ENCODE data around the gene MYB. TPM values are rescaled to one million over a fixed set of nuclear protein-coding genes. Genes with fewer than 3 reads are reported as not detected.

Gene MYB
- total RNA-seq, 1 experiment from 2014 or later, result 3.7 TPM

DNA sequence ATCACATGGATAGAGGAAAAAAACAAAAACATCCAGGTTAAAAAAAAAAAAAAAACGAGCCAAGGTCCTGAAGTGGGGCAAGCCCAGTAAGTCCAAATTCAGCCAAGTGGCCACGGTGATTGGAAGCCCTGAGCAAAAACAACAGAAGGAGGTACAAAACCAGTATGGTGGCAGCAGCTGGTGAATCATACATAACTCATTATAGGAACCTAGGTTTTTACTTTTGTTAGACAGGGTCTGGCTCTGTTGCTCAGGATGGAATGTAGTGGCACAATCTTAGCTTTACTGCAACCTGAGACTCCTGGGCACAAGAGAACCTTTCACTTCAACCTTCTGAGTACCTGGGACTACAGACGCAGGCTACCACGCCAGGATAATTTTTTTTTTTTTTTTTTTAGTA, 22.7 kb upstream of the MYB start:
- no TSS peak for BruUV-seq (replicated peaks)
- DNase-seq (ENCODE audit: low read depth, low spot score), result no peak
- Histone ChIP-seq H3K9me2 (ENCODE audit: insufficient read depth) (no peaks in the 10 kb centered on the region), H3K4me3 (replicated peaks in 1 of 2; ENCODE audit: low read depth in 1 of 2, low read length in 2 of 2) (no peak overlapping the region), H3K27me3 (ENCODE audit: insufficient read depth, low read length) (no peaks in the 10 kb centered on the region), H3K4me2 (ENCODE audit: low read length) (no peak overlapping the region), H3K9me3 (ENCODE audit: control insufficient read depth in 1 of 2, insufficient read depth in 1 of 2, low read depth in 1 of 2, low read length in 2 of 2) (no peaks in the 10 kb centered on the region), H3K79me2 (ENCODE audit: insufficient read depth, low read length) (no peaks in the 10 kb centered on the region), H4K20me1 (ENCODE audit: insufficient read depth) (no peaks in the 10 kb centered on the region), H2AFZ (ENCODE audit: low read depth, low read length, poor library complexity, severe bottlenecking) (no peak overlapping the region), H3K4me1 (ENCODE audit: control insufficient read depth in 1 of 2, insufficient read depth in 2 of 2, low read length in 2 of 2) (peaks cover 0 to 6% of the 10 kb centered on the region in 2 experiments; a peak in 2 of 4 replicates), H3K27ac (ENCODE audit: low read depth, low read length) (no peak overlapping the region), H3K9ac (ENCODE audit: low read length) (no peak overlapping the region), H3K36me3 (ENCODE audit: control insufficient read depth in 1 of 2, insufficient read depth in 2 of 2, low read length in 2 of 2) (no peaks in the 10 kb centered on the region)
- intact Hi-C loops (cut with micrococcal nuclease), result no loop called here
- CTCF ChIA-PET, result no interaction called here
- TF ChIP-seq YY1 (IDR thresholded peaks at IDR 0.05; ENCODE audit: extremely low read depth, insufficient replicate concordance, low read depth, low read length) (no peak), EZH2phosphoT487 (IDR thresholded peaks at IDR 0.05; ENCODE audit: borderline replicate concordance) (no peak), ZFX (IDR thresholded peaks at IDR 0.05) (no peak), EGR1 (IDR thresholded peaks at IDR 0.05; ENCODE audit: low read depth) (no peak), POLR2A (IDR thresholded peaks at IDR 0.05; ENCODE audit: borderline replicate concordance, extremely low read depth, insufficient read depth, insufficient read length) (no peak), JUND (IDR thresholded peaks at IDR 0.05) (no peak), RAD21 (IDR thresholded peaks at IDR 0.05; ENCODE audit: low read depth) (no peak), POLR2AphosphoS5 (IDR thresholded peaks at IDR 0.05; ENCODE audit: low read depth, low read length) (no peak), TCF7L2 (IDR thresholded peaks at IDR 0.05; ENCODE audit: borderline replicate concordance, extremely low read depth, insufficient read depth, insufficient read length) (no peak), ELF1 (IDR thresholded peaks at IDR 0.05; ENCODE audit: borderline replicate concordance, low read depth) (no peak), CEBPB (IDR thresholded peaks at IDR 0.05; ENCODE audit: low read depth) (no peak), CBX3 (IDR thresholded peaks at IDR 0.05; ENCODE audit: low read depth) (no peak), SP1 (IDR thresholded peaks at IDR 0.05; ENCODE audit: low read depth) (no peak), EZH2 (IDR thresholded peaks at IDR 0.05) (no peak)
- TF ChIP-seq, protein P1, sequence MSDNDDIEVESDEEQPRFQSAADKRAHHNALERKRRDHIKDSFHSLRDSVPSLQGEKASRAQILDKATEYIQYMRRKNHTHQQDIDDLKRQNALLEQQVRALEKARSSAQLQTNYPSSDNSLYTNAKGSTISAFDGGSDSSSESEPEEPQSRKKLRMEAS (IDR thresholded peaks at IDR 0.05), result no peak
- TF ChIP-seq, protein P2, sequence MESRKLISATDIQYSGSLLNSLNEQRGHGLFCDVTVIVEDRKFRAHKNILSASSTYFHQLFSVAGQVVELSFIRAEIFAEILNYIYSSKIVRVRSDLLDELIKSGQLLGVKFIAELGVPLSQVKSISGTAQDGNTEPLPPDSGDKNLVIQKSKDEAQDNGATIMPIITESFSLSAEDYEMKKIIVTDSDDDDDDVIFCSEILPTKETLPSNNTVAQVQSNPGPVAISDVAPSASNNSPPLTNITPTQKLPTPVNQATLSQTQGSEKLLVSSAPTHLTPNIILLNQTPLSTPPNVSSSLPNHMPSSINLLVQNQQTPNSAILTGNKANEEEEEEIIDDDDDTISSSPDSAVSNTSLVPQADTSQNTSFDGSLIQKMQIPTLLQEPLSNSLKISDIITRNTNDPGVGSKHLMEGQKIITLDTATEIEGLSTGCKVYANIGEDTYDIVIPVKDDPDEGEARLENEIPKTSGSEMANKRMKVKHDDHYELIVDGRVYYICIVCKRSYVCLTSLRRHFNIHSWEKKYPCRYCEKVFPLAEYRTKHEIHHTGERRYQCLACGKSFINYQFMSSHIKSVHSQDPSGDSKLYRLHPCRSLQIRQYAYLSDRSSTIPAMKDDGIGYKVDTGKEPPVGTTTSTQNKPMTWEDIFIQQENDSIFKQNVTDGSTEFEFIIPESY (IDR thresholded peaks at IDR 0.05; ENCODE audit: extremely low read depth, insufficient replicate concordance, low read length), result no peak
- TF ChIP-seq, protein P3, sequence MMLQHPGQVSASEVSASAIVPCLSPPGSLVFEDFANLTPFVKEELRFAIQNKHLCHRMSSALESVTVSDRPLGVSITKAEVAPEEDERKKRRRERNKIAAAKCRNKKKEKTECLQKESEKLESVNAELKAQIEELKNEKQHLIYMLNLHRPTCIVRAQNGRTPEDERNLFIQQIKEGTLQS (IDR thresholded peaks at IDR 0.05), result no peak
- TF ChIP-seq, protein P4, sequence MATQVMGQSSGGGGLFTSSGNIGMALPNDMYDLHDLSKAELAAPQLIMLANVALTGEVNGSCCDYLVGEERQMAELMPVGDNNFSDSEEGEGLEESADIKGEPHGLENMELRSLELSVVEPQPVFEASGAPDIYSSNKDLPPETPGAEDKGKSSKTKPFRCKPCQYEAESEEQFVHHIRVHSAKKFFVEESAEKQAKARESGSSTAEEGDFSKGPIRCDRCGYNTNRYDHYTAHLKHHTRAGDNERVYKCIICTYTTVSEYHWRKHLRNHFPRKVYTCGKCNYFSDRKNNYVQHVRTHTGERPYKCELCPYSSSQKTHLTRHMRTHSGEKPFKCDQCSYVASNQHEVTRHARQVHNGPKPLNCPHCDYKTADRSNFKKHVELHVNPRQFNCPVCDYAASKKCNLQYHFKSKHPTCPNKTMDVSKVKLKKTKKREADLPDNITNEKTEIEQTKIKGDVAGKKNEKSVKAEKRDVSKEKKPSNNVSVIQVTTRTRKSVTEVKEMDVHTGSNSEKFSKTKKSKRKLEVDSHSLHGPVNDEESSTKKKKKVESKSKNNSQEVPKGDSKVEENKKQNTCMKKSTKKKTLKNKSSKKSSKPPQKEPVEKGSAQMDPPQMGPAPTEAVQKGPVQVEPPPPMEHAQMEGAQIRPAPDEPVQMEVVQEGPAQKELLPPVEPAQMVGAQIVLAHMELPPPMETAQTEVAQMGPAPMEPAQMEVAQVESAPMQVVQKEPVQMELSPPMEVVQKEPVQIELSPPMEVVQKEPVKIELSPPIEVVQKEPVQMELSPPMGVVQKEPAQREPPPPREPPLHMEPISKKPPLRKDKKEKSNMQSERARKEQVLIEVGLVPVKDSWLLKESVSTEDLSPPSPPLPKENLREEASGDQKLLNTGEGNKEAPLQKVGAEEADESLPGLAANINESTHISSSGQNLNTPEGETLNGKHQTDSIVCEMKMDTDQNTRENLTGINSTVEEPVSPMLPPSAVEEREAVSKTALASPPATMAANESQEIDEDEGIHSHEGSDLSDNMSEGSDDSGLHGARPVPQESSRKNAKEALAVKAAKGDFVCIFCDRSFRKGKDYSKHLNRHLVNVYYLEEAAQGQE (IDR thresholded peaks at IDR 0.05; ENCODE audit: low read depth), result no peak
- RAD21 ChIA-PET (ENCODE audit: low non-redundant PET in 1 of 2, low total read pairs in 2 of 2, uncharacterized antibody in 2 of 2, unreplicated experiment in 2 of 2), result no interaction called here
- ATAC-seq, result no peak
- POLR2A ChIA-PET, result no interaction called here
